Left renal pelvis (tissue), 4 donors: ENCODE data around the gene FRRS1. TPM values are rescaled to one million over a fixed set of nuclear protein-coding genes. Genes with fewer than 3 reads are reported as not detected.

Experiments used
- polyA plus RNA-seq, 4 donors: library from polyadenylated mRNA; unstranded; fragments of 120-200 nt; gene quantifications; one replicate each; pipeline ENCODE4 v1.2.1, GENCODE V29; 2013; ENCODE audit not compliant: insufficient read length in 4 of 4

FRRS1 gene
- polyA plus RNA-seq, 4 donors = 8.6 to 11.0 (median 9.4) TPM

Other genes with a start within 250 kb of the FRRS1 start
- gene PALMD, start 120.5 kb downstream of the FRRS1 start, polyA plus RNA-seq = 10 to 100 TPM in 1 of 4 donors, 1 to 10 TPM in 3; 1.7 to 25.9 (median 3.5) TPM
- 10 to 100 TPM; 21.4 to 36.6 (median 30.6) TPM for gene AGL, start 83.7 kb upstream of the FRRS1 start, polyA plus RNA-seq
- 10 to 100 TPM; 23.1 to 37.4 (median 33.6) TPM for gene SLC35A3, start 203.4 kb upstream of the FRRS1 start, polyA plus RNA-seq